ENCODE results near the gene EXOC6.

The EXOC6 gene

GRCh38 chr10:92834331-92834730, 14.0 kb upstream of the EXOC6 start:
- DNase-seq (ENCODE audit: low read depth in 2 of 2) = no peak

- no peak for DNase-seq (ENCODE audit: low read depth in 2 of 2)
Observed at GRCh38 chr10:92834986-92835385, 13.3 kb upstream of the EXOC6 start.

- DNase-seq (ENCODE audit: low read depth in 2 of 2) = no peak
Observed at GRCh38 chr10:92837456-92837855, 10.9 kb upstream of the EXOC6 start.

GRCh38 chr10:92839191-92840085, 8.9 kb upstream of the EXOC6 start:
- peak in 1 of 2 donors; percentile 17 for DNase-seq (ENCODE audit: low read depth in 2 of 2)

GRCh38 chr10:92844746-92845145, 3.6 kb upstream of the EXOC6 start:
- DNase-seq (ENCODE audit: low read depth in 2 of 2) = no peak

GRCh38 chr10:92845921-92846320, 2.4 kb upstream of the EXOC6 start:
- no peak for DNase-seq (ENCODE audit: low read depth in 2 of 2)

GRCh38 chr10:92846344-92846743, 2.0 kb upstream of the EXOC6 start:
- DNase-seq (ENCODE audit: low read depth in 2 of 2) = no peak

- DNase-seq (ENCODE audit: low read depth in 2 of 2) = no peak
Observed at GRCh38 chr10:92846854-92847201, 1.5 kb upstream of the EXOC6 start.

- no peak for DNase-seq (ENCODE audit: low read depth in 2 of 2)
Observed at GRCh38 chr10:92847202-92847864, 987 bp upstream of the EXOC6 start.

GRCh38 chr10:92848037-92848440, 281 bp upstream of the EXOC6 start:
- DNase-seq (ENCODE audit: low read depth in 2 of 2) = no peak

GRCh38 chr10:92849234-92849525, 860 bp downstream of the EXOC6 start:
- DNase-seq (ENCODE audit: low read depth in 2 of 2) = no peak

- DNase-seq (ENCODE audit: low read depth in 2 of 2) = no peak
Observed at GRCh38 chr10:92849576-92850090, 1.3 kb downstream of the EXOC6 start.

- no peak for DNase-seq (ENCODE audit: low read depth in 2 of 2)
Observed at GRCh38 chr10:92850185-92850584, 1.9 kb downstream of the EXOC6 start.

- no peak for DNase-seq (ENCODE audit: low read depth in 2 of 2)
Observed at GRCh38 chr10:92851003-92851402, 2.7 kb downstream of the EXOC6 start.

- DNase-seq (ENCODE audit: low read depth in 2 of 2) = no peak
Observed at GRCh38 chr10:92855560-92855959, 7.2 kb downstream of the EXOC6 start.

GRCh38 chr10:92857904-92858514, 9.7 kb downstream of the EXOC6 start:
- no peak for DNase-seq (ENCODE audit: low read depth in 2 of 2)

- no peak for DNase-seq (ENCODE audit: low read depth in 2 of 2)
Observed at GRCh38 chr10:92867235-92867634, 18.9 kb downstream of the EXOC6 start.

- no peak for DNase-seq (ENCODE audit: low read depth in 2 of 2)
Observed at GRCh38 chr10:92868036-92868435, 19.7 kb downstream of the EXOC6 start.

GRCh38 chr10:92868557-92868956, 20.2 kb downstream of the EXOC6 start:
- no peak for DNase-seq (ENCODE audit: low read depth in 2 of 2)

GRCh38 chr10:92873029-92873428, 24.7 kb downstream of the EXOC6 start:
- no peak for DNase-seq (ENCODE audit: low read depth in 2 of 2)

GRCh38 chr10:92876509-92877036, 28.3 kb downstream of the EXOC6 start:
- no peak for DNase-seq (ENCODE audit: low read depth in 2 of 2)

- DNase-seq (ENCODE audit: low read depth in 2 of 2) = no peak
Observed at GRCh38 chr10:92880233-92880861, 32.0 kb downstream of the EXOC6 start.
